Chondrocyte (in vitro differentiated cells): ENCODE results near the gene SHISA3. TPM values are rescaled to one million over a fixed set of nuclear protein-coding genes. Genes with fewer than 3 reads are reported as not detected.

Experiments
- DNase-seq: peaks from one replicate; pipeline ENCODE4 v3.0.0; 2021; ENCODE audit warnings: mixed read lengths, low spot score
- H3K27ac Mint-ChIP-seq: one replicate; pipeline ENCODE4 v1.8.0; 2021; ENCODE audit warnings: mild to moderate bottlenecking, moderate library complexity, mixed read lengths; ENCODE audit not compliant: unreplicated experiment
- H3K27me3 Mint-ChIP-seq: 2 replicates; pipeline ENCODE4 v1.8.0; 2021; ENCODE audit warnings: low read depth, mixed read lengths
- H3K36me3 Mint-ChIP-seq: 2 replicates; pipeline ENCODE4 v1.8.0; 2021; ENCODE audit warnings: low read depth, mixed read lengths
- H3K4me1 Mint-ChIP-seq: 2 replicates; pipeline ENCODE4 v1.8.0; 2021; ENCODE audit warnings: low read depth, mild to moderate bottlenecking, mixed read lengths
- H3K4me3 Mint-ChIP-seq: one replicate; pipeline ENCODE4 v1.8.0; 2021; ENCODE audit warnings: mild to moderate bottlenecking, moderate library complexity, mixed read lengths; ENCODE audit not compliant: unreplicated experiment
- H3K9me3 Mint-ChIP-seq: 2 replicates; pipeline ENCODE4 v1.8.0; 2021; ENCODE audit warnings: low read depth, mixed read lengths
- CTCF ChIP-seq: fragments of 200-600 bp; sonication (generic); IDR thresholded peaks from 2 replicates; pipeline ENCODE4 v1.5.0; 2021; ENCODE audit warnings: antibody characterized with exemption, mild to moderate bottlenecking, moderate library complexity
- total RNA-seq: library from RNA; stranded (reverse); gene quantifications from 3 replicates; pipeline ENCODE4 v1.2.1, GENCODE V29; 2021

The SHISA3 gene
- total RNA-seq, 1 donor from 2014 or later = not detected

DNA sequence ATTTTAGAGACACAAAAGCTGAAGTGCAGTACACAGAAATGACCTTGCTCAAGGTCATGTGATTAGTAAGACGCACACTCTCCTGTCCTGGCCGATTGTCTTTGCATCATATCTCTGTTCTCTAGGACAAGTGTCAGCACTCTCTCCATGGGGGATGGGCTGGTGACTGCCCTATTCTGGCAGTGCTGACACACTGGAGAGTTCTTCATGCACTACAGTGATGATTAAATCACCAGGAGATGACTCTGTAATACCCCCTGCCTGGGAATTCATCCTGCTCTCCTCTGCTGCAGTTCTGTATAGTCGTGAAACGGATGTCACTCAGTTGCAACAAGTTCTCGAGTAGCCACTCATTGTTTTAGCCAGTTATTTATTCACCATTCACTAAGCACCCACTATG lies 5.3 kb upstream of the SHISA3 start:
- no peaks in the 10 kb centered on the region for H3K36me3 Mint-ChIP-seq
- H3K4me1 Mint-ChIP-seq = peaks cover 16% of the 10 kb centered on the region
- no peak overlapping the region for H3K4me3 Mint-ChIP-seq
- H3K27me3 Mint-ChIP-seq = peaks cover 19% of the 10 kb centered on the region
- DNase-seq = no peak
- TF ChIP-seq CTCF = no peak
- H3K27ac Mint-ChIP-seq = no peak overlapping the region
- no peaks in the 10 kb centered on the region for H3K9me3 Mint-ChIP-seq

GRCh38 chr4:42392436-42392835 lies 4.9 kb upstream of the SHISA3 start:
- Mint-ChIP-seq H3K27ac (no peak overlapping the region), H3K27me3 (peaks cover 24% of the 10 kb centered on the region), H3K36me3 (no peaks in the 10 kb centered on the region), H3K4me1 (peaks cover 21% of the 10 kb centered on the region), H3K4me3 (no peak overlapping the region), H3K9me3 (no peaks in the 10 kb centered on the region)
- DNase-seq = no peak
- no peak for TF ChIP-seq CTCF

GRCh38 chr4:42395595-42395994 lies 1.7 kb upstream of the SHISA3 start:
- H3K9me3 Mint-ChIP-seq = no peaks in the 10 kb centered on the region
- H3K4me3 Mint-ChIP-seq = no peak overlapping the region
- peaks cover 50% of the 10 kb centered on the region for H3K27me3 Mint-ChIP-seq
- H3K27ac Mint-ChIP-seq = no peak overlapping the region
- no peak for DNase-seq
- peaks cover 32% of the 10 kb centered on the region for H3K4me1 Mint-ChIP-seq
- no peaks in the 10 kb centered on the region for H3K36me3 Mint-ChIP-seq
- TF ChIP-seq CTCF = no peak

GRCh38 chr4:42396361-42396751 lies 932 bp upstream of the SHISA3 start:
- DNase-seq = no peak
- Mint-ChIP-seq H3K4me3 (peak overlapping the region; percentile 73), H3K36me3 (no peaks in the 10 kb centered on the region), H3K4me1 (peaks cover 27% of the 10 kb centered on the region), H3K27me3 (peaks cover 58% of the 10 kb centered on the region), H3K27ac (no peak overlapping the region), H3K9me3 (no peaks in the 10 kb centered on the region)
- no peak for TF ChIP-seq CTCF

GRCh38 chr4:42397635-42398170 lies 415 bp downstream of the SHISA3 start:
- H3K9me3 Mint-ChIP-seq = no peaks in the 10 kb centered on the region
- H3K27ac Mint-ChIP-seq = no peak overlapping the region
- H3K4me1 Mint-ChIP-seq = peaks cover 24% of the 10 kb centered on the region
- peak overlapping the region; percentile 73 for H3K4me3 Mint-ChIP-seq
- no peak for DNase-seq
- H3K27me3 Mint-ChIP-seq = peaks cover 59% of the 10 kb centered on the region
- TF ChIP-seq CTCF = no peak
- H3K36me3 Mint-ChIP-seq = no peaks in the 10 kb centered on the region
